HEK293 (cell line): ENCODE data around the gene PINLYP.
A peak's percentile ranks its signal among the peaks of the same experiment; 100 is the strongest.
"Not testable (repeated sequence)": the region's sequence is repeated elsewhere in the genome, so short reads cannot be mapped to it uniquely, and the experiment has no call there.

ENCODE experiments used
- CTCF ChIA-PET: fragments of 350-600 bp; formaldehyde crosslinking; extraction: SDS; loops from one replicate; lab custom pipeline; 2021; ENCODE audit warnings: antibody characterized with exemption; lab: Yijun Ruan, JAX
- POLR2A ChIA-PET: fragments of 300-600 bp; formaldehyde crosslinking; extraction: SDS; loops from one replicate; lab custom pipeline; 2020; ENCODE audit warnings: antibody characterized with exemption, inconsistent platforms; lab: Yijun Ruan, JAX
- H3K27ac ChIP-seq: fragments of 200-500 bp; sonication (Bioruptor generic); 2 replicates; pipeline ENCODE4 v1.5.1; 2014; ENCODE audit warnings: low read depth, low read length, control low read depth, inconsistent platforms; ENCODE audit errors: extremely low read depth
- H3K36me3 ChIP-seq, 2 experiments: fragments of 200-500 bp in 1 of 2; sonication (Bioruptor generic) in 1 of 2; 1 replicate in 1 of 2; 2 replicates in 1 of 2; pipeline ENCODE4 v1.5.1; 2014 to 2017; ENCODE audit warnings: inconsistent platforms in 2 of 2, low read length in 2 of 2; ENCODE audit not compliant: control insufficient read depth in 2 of 2, insufficient read depth in 1 of 2
- H3K4me1 ChIP-seq: fragments of 200-500 bp; sonication (Bioruptor generic); 2 replicates; pipeline ENCODE4 v1.5.1; 2014; ENCODE audit warnings: mild to moderate bottlenecking, low read length, inconsistent platforms; ENCODE audit not compliant: control insufficient read depth, insufficient read depth
- H3K4me3 ChIP-seq: 2 replicates; pipeline ENCODE4 v1.5.1; 2011; ENCODE audit warnings: low read depth, mild to moderate bottlenecking, control low read depth, low read length, moderate library complexity
- H3K9me3 ChIP-seq: fragments of 200-500 bp; sonication (Bioruptor generic); 2 replicates; pipeline ENCODE4 v1.5.1; 2014; ENCODE audit warnings: low read depth, low read length, inconsistent platforms; ENCODE audit not compliant: control insufficient read depth, insufficient read depth
- EGR2 ChIP-seq: fragments of 450-650 bp; formaldehyde crosslinking; IDR thresholded peaks from 2 replicates; pipeline ENCODE4 v1.5.1; 2016; ENCODE audit warnings: low read depth, missing biosample characterization, missing genetic modification characterization
- ZFHX2 ChIP-seq: fragments of 450-650 bp; formaldehyde crosslinking; conservative IDR thresholded peaks from 2 replicates; pipeline ENCODE4 v1.5.1; 2016; ENCODE audit warnings: missing biosample characterization, missing genetic modification characterization
- ZNF140 ChIP-seq: fragments of 450-650 bp; formaldehyde crosslinking; IDR thresholded peaks from 2 replicates; pipeline ENCODE4 v1.5.1; 2016; ENCODE audit warnings: missing biosample characterization, missing genetic modification characterization
- ZNF211 ChIP-seq: fragments of 450-650 bp; formaldehyde crosslinking; IDR thresholded peaks from 2 replicates; pipeline ENCODE4 v1.5.1; 2016; ENCODE audit warnings: low read depth, missing biosample characterization, missing genetic modification characterization
- ZNF324 ChIP-seq: fragments of 450-650 bp; formaldehyde crosslinking; IDR thresholded peaks from 2 replicates; pipeline ENCODE4 v1.5.1; 2016; ENCODE audit warnings: missing biosample characterization, missing genetic modification characterization
- ZNF350 ChIP-seq: fragments of 450-650 bp; formaldehyde crosslinking; IDR thresholded peaks from 2 replicates; pipeline ENCODE4 v1.5.0; 2017; ENCODE audit warnings: missing biosample characterization, mild to moderate bottlenecking, missing genetic modification characterization
- ZNF521 ChIP-seq: fragments of 450-650 bp; formaldehyde crosslinking; IDR thresholded peaks from 2 replicates; pipeline ENCODE4 v1.5.1; 2017; ENCODE audit warnings: missing biosample characterization, mild to moderate bottlenecking, missing genetic modification characterization
- ZNF626 ChIP-seq: fragments of 450-650 bp; sonication (Bioruptor Pico); formaldehyde crosslinking; IDR thresholded peaks from 2 replicates; pipeline ENCODE4 v1.5.1; 2018; ENCODE audit warnings: missing biosample characterization, missing genetic modification characterization, inconsistent platforms
- ZNF777 ChIP-seq: fragments of 450-650 bp; formaldehyde crosslinking; IDR thresholded peaks from 2 replicates; pipeline ENCODE4 v1.5.1; 2017; ENCODE audit warnings: missing biosample characterization, missing genetic modification characterization, borderline replicate concordance
- ZXDB ChIP-seq: fragments of 450-650 bp; formaldehyde crosslinking; IDR thresholded peaks from 2 replicates; pipeline ENCODE4 v1.5.1; 2016; ENCODE audit warnings: missing biosample characterization, missing genetic modification characterization
- TF ChIP-seq, protein P1 (sequence below): fragments of 450-650 bp; formaldehyde crosslinking; IDR thresholded peaks from 2 replicates; pipeline ENCODE4 v1.5.1; 2017; ENCODE audit warnings: missing biosample characterization, missing genetic modification characterization
- TF ChIP-seq, protein P2 (sequence below): fragments of 450-650 bp; formaldehyde crosslinking; IDR thresholded peaks from 2 replicates; pipeline ENCODE4 v1.5.1; 2016; ENCODE audit warnings: missing biosample characterization, missing genetic modification characterization
- TF ChIP-seq, protein P3 (sequence below): fragments of 450-650 bp; formaldehyde crosslinking; IDR thresholded peaks from 2 replicates; pipeline ENCODE4 v1.5.1; 2017; ENCODE audit warnings: missing biosample characterization, mild to moderate bottlenecking, missing genetic modification characterization, moderate library complexity

Gene PINLYP

DNA sequence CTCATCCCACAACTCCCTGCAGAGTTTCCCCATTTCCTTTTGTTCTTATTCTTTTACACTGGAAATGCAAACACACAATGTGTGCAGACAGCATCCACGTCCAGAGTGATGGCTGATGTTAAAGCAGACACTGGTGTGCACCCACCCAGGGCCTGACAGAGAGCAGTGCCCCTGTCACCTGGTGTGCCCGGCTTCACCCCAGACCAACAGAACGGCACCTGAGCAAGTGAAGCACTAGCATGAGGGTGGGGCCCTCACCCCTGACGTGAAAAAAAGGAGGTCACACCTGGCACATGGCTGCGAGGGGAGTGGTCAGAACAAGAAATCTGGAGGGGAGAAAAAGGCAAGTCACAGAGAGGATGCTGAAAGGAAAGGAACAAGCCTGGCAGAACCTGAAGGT is 30.3 kb upstream of the PINLYP start:
- peak overlapping the region; percentile 39; the same call in 1 of the 2 replicates for H3K27ac ChIP-seq
- no peaks in the 10 kb centered on the region for H3K9me3 ChIP-seq
- POLR2A ChIA-PET: interaction anchor here (0.9 kb wide), 1 partner anchor 10 kb away, joined by 3 read pairs; no protein-coding TSS in a partner anchor
- H3K36me3 ChIP-seq: peaks cover 81 to 85% of the 10 kb centered on the region in 2 experiments
- H3K4me1 ChIP-seq: no peaks in the 10 kb centered on the region
- no peak for TF ChIP-seq ZNF211 (tag by site-specific recombination)
- 0 out of 2 replicates have a peak, but pooled peaks have one; percentile 33 for TF ChIP-seq ZNF521
- TF ChIP-seq, all 188 proteins: peak for 1
- H3K4me3 ChIP-seq: no peak overlapping the region
- CTCF ChIA-PET: interaction anchor here (1.0 to 2.6 kb wide), 2 partner anchors 10 to 49 kb away, joined by 3 to 24 read pairs; no protein-coding TSS in a partner anchor

DNA sequence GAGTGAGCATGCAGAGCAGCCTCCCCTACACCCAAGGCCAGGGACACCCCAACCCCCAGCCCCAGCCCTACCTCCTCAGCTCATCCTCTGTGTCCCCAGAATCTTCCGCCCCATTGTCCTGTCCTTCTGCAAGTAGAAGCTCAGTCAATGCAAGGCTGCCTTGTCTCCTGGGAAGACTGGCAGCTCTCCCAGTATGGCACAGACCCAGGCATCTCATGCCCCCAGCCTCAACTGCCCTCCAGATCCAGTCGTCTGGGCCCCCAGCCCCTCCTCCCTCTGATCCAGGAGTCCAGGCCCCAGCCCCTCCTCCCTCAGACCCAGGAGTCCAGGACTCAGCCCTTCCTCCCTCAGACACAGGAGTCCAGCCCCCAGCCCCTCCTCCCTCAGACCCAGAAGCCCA is 29.6 kb upstream of the PINLYP start:
- ChIA-PET CTCF (interaction anchor here (0.8 to 2.6 kb wide), 2 partner anchors 9 to 10 kb away, joined by 3 to 24 read pairs; no protein-coding TSS in a partner anchor), POLR2A (no interaction called here)
- TF ChIP-seq, protein P1, sequence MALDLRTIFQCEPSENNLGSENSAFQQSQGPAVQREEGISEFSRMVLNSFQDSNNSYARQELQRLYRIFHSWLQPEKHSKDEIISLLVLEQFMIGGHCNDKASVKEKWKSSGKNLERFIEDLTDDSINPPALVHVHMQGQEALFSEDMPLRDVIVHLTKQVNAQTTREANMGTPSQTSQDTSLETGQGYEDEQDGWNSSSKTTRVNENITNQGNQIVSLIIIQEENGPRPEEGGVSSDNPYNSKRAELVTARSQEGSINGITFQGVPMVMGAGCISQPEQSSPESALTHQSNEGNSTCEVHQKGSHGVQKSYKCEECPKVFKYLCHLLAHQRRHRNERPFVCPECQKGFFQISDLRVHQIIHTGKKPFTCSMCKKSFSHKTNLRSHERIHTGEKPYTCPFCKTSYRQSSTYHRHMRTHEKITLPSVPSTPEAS: no peak
- H3K9me3 ChIP-seq: no peaks in the 10 kb centered on the region
- H3K36me3 ChIP-seq: peaks cover 81 to 85% of the 10 kb centered on the region in 2 experiments
- H3K4me1 ChIP-seq: no peaks in the 10 kb centered on the region
- no peak overlapping the region for H3K27ac ChIP-seq
- H3K4me3 ChIP-seq: no peak overlapping the region

DNA sequence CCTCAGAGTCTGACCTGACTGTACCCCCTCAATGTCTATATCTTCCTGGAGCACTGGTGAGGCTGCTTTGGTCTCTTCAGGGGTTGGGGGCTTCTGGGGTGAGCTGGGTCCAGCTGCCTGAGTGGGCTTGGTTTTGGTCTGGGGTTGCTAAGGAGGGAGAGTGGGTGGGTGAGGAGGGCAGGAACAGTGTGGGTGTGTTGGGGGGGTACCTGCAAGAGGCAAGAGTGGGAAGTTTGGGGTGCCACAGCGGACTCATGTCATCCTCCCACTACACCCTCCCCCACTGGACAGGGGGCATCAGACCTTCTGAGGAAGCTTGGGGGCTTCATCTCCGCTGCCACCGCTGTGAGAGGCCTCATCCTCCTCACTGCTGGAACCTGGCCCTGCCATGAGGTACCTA is 29.0 kb upstream of the PINLYP start:
- H3K27ac ChIP-seq: no peak overlapping the region
- no peak for TF ChIP-seq ZNF777
- TF ChIP-seq EGR2 (tag by site-specific recombination): peak; percentile 82
- TF ChIP-seq ZFHX2 (tag by site-specific recombination): peak; percentile 79
- TF ChIP-seq, protein P2, sequence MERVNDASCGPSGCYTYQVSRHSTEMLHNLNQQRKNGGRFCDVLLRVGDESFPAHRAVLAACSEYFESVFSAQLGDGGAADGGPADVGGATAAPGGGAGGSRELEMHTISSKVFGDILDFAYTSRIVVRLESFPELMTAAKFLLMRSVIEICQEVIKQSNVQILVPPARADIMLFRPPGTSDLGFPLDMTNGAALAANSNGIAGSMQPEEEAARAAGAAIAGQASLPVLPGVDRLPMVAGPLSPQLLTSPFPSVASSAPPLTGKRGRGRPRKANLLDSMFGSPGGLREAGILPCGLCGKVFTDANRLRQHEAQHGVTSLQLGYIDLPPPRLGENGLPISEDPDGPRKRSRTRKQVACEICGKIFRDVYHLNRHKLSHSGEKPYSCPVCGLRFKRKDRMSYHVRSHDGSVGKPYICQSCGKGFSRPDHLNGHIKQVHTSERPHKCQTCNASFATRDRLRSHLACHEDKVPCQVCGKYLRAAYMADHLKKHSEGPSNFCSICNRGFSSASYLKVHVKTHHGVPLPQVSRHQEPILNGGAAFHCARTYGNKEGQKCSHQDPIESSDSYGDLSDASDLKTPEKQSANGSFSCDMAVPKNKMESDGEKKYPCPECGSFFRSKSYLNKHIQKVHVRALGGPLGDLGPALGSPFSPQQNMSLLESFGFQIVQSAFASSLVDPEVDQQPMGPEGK (tag by site-specific recombination): 0 out of 2 replicates have a peak, but pooled peaks have one; percentile 14
- TF ChIP-seq ZNF324: no peak
- no peak for TF ChIP-seq ZNF140
- TF ChIP-seq, protein P3, sequence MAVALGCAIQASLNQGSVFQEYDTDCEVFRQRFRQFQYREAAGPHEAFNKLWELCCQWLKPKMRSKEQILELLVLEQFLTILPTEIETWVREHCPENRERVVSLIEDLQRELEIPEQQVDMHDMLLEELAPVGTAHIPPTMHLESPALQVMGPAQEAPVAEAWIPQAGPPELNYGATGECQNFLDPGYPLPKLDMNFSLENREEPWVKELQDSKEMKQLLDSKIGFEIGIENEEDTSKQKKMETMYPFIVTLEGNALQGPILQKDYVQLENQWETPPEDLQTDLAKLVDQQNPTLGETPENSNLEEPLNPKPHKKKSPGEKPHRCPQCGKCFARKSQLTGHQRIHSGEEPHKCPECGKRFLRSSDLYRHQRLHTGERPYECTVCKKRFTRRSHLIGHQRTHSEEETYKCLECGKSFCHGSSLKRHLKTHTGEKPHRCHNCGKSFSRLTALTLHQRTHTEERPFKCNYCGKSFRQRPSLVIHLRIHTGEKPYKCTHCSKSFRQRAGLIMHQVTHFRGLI (tag by site-specific recombination): no peak
- no peak for TF ChIP-seq ZNF626 (tag by site-specific recombination)
- no peak for TF ChIP-seq ZXDB
- no peak for TF ChIP-seq ZNF350 (tag by site-specific recombination)
- H3K9me3 ChIP-seq: no peaks in the 10 kb centered on the region
- POLR2A ChIA-PET: no interaction called here
- H3K36me3 ChIP-seq: peaks cover 81 to 85% of the 10 kb centered on the region in 2 experiments
- H3K4me1 ChIP-seq: no peaks in the 10 kb centered on the region
- no peak overlapping the region for H3K4me3 ChIP-seq
- CTCF ChIA-PET: interaction anchor here (0.8 to 2.6 kb wide), 2 partner anchors 9 to 11 kb away, joined by 3 to 24 read pairs; no protein-coding TSS in a partner anchor

DNA sequence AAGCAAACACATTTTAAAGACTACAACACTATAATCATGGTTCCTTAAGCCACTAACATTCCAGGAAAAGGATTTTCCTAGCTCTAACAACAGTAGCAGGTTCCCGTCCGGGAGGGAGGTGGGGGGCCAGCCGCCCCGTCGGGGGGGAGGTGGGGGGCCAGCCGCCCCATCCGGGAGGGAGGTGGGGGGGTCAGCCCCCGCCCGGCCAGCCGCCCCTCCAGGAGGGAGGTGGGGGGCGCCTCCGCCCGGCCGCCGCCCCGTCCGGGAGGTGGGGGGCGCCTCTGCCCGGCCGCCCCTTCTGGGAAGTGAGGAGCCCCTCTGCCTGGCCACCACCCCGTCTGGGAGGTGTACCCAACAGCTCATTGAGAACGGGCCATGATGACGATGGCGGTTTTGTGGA is 27.7 kb upstream of the PINLYP start:
- H3K36me3 ChIP-seq: peaks cover 79 to 83% of the 10 kb centered on the region in 2 experiments
- H3K9me3 ChIP-seq: not testable (repeated sequence)

More for the DNA sequence above, 27.7 kb upstream of the PINLYP start:
- POLR2A ChIA-PET, H3K4me1 ChIP-seq, H3K4me3 ChIP-seq, H3K27ac ChIP-seq: not testable (repeated sequence)
- CTCF ChIA-PET: interaction anchor here (1.2 kb wide), 1 partner anchor 47 kb away, joined by 3 read pairs; no protein-coding TSS in a partner anchor
